Central memory CD8-positive, alpha-beta T cell (primary cell): ENCODE data around the gene CHTOP.

ENCODE experiments used
- ATAC-seq: fragments of 150-1000 bp; cut with Tn5 transposase; replicated peaks from 2 replicates; pipeline ENCODE4 v1.10.0; 2022; ENCODE audit warnings: mild to moderate bottlenecking, moderate FRiP score, moderate number of reproducible peaks; ENCODE audit not compliant: poor library complexity, severe bottlenecking; ENCODE audit errors: extremely low read depth
- DNase-seq, 2 donors: peaks; one replicate each; pipeline ENCODE4 v3.0.0; 2021; ENCODE audit warnings: low spot score in 2 of 2
- H3K27ac Mint-ChIP-seq: one replicate; pipeline ENCODE4 v1.8.0; 2022; ENCODE audit warnings: low read depth, mild to moderate bottlenecking, moderate library complexity, mixed read lengths
- H3K27me3 Mint-ChIP-seq: one replicate; pipeline ENCODE4 v1.8.0; 2022; ENCODE audit warnings: mixed read lengths
- H3K36me3 Mint-ChIP-seq: one replicate; pipeline ENCODE4 v1.8.0; 2022; ENCODE audit warnings: mild to moderate bottlenecking, moderate library complexity, mixed read lengths; ENCODE audit not compliant: insufficient read depth
- H3K4me1 Mint-ChIP-seq: one replicate; pipeline ENCODE4 v1.8.0; 2022; ENCODE audit warnings: mixed read lengths
- H3K4me3 Mint-ChIP-seq: one replicate; pipeline ENCODE4 v1.8.0; 2022; ENCODE audit warnings: mild to moderate bottlenecking, moderate library complexity, mixed read lengths
- H3K9me3 Mint-ChIP-seq: one replicate; pipeline ENCODE4 v1.8.0; 2022; ENCODE audit warnings: mixed read lengths

The CHTOP gene

GRCh38 chr1:153607381-153607780 lies 26.5 kb upstream of the CHTOP start:
- no peaks in the 10 kb centered on the region for H3K9me3 Mint-ChIP-seq
- H3K27ac Mint-ChIP-seq, result no peak overlapping the region
- H3K36me3 Mint-ChIP-seq, result peaks cover 3% of the 10 kb centered on the region
- H3K4me1 Mint-ChIP-seq, result no peaks in the 10 kb centered on the region
- no peaks in the 10 kb centered on the region for H3K27me3 Mint-ChIP-seq
- ATAC-seq (no peak), DNase-seq (no peak)
- no peak overlapping the region for H3K4me3 Mint-ChIP-seq

GRCh38 chr1:153608089-153608682 lies 25.7 kb upstream of the CHTOP start:
- no peak for ATAC-seq
- H3K27me3 Mint-ChIP-seq, result no peaks in the 10 kb centered on the region
- no peak overlapping the region for H3K4me3 Mint-ChIP-seq
- H3K4me1 Mint-ChIP-seq, result no peaks in the 10 kb centered on the region
- no peak overlapping the region for H3K27ac Mint-ChIP-seq
- H3K9me3 Mint-ChIP-seq, result no peaks in the 10 kb centered on the region
- no peak for DNase-seq
- H3K36me3 Mint-ChIP-seq, result peaks cover 3% of the 10 kb centered on the region

GRCh38 chr1:153608742-153609584 lies 24.9 kb upstream of the CHTOP start:
- Mint-ChIP-seq H3K9me3 (no peaks in the 10 kb centered on the region), H3K36me3 (peaks cover 5% of the 10 kb centered on the region), H3K4me1 (no peaks in the 10 kb centered on the region), H3K27ac (no peak overlapping the region), H3K4me3 (no peak overlapping the region), H3K27me3 (peaks cover 4% of the 10 kb centered on the region)
- ATAC-seq (no peak), DNase-seq (no peak)

- H3K4me3 Mint-ChIP-seq, result no peak overlapping the region
- peaks cover 5% of the 10 kb centered on the region for H3K36me3 Mint-ChIP-seq
- no peak for DNase-seq
- no peaks in the 10 kb centered on the region for H3K9me3 Mint-ChIP-seq
- no peaks in the 10 kb centered on the region for H3K4me1 Mint-ChIP-seq
- ATAC-seq, result no peak
- peaks cover 10% of the 10 kb centered on the region for H3K27me3 Mint-ChIP-seq
- no peak overlapping the region for H3K27ac Mint-ChIP-seq
Observed at GRCh38 chr1:153609585-153609907, 24.3 kb upstream of the CHTOP start.

GRCh38 chr1:153610334-153610733 lies 23.5 kb upstream of the CHTOP start:
- peaks cover 14% of the 10 kb centered on the region for H3K27me3 Mint-ChIP-seq
- ATAC-seq, result no peak
- peaks cover 5% of the 10 kb centered on the region for H3K36me3 Mint-ChIP-seq
- no peak overlapping the region for H3K27ac Mint-ChIP-seq
- no peaks in the 10 kb centered on the region for H3K9me3 Mint-ChIP-seq
- H3K4me3 Mint-ChIP-seq, result no peak overlapping the region
- H3K4me1 Mint-ChIP-seq, result no peaks in the 10 kb centered on the region
- DNase-seq, result no peak

- Mint-ChIP-seq H3K36me3 (peaks cover 5% of the 10 kb centered on the region), H3K4me1 (no peaks in the 10 kb centered on the region), H3K9me3 (no peaks in the 10 kb centered on the region), H3K27me3 (peaks cover 14% of the 10 kb centered on the region), H3K27ac (no peak overlapping the region), H3K4me3 (no peak overlapping the region)
- ATAC-seq (no peak), DNase-seq (no peak)
Observed at GRCh38 chr1:153610811-153611301, 23.0 kb upstream of the CHTOP start.

- ATAC-seq, result no peak
- Mint-ChIP-seq H3K4me1 (no peaks in the 10 kb centered on the region), H3K9me3 (no peaks in the 10 kb centered on the region), H3K36me3 (peaks cover 5% of the 10 kb centered on the region), H3K27me3 (peaks cover 14% of the 10 kb centered on the region), H3K4me3 (no peak overlapping the region), H3K27ac (no peak overlapping the region)
- DNase-seq, result no peak
Observed at GRCh38 chr1:153611356-153611755, 22.5 kb upstream of the CHTOP start.

GRCh38 chr1:153612111-153612754 lies 21.6 kb upstream of the CHTOP start:
- no peaks in the 10 kb centered on the region for H3K9me3 Mint-ChIP-seq
- H3K27ac Mint-ChIP-seq, result no peak overlapping the region
- peaks cover 5% of the 10 kb centered on the region for H3K36me3 Mint-ChIP-seq
- no peak overlapping the region for H3K4me3 Mint-ChIP-seq
- ATAC-seq (no peak), DNase-seq (no peak)
- H3K27me3 Mint-ChIP-seq, result peaks cover 14% of the 10 kb centered on the region
- H3K4me1 Mint-ChIP-seq, result no peaks in the 10 kb centered on the region

GRCh38 chr1:153612755-153613331 lies 21.0 kb upstream of the CHTOP start, which contains the start of gene S100A16:
TSS of gene S100A16 (minus strand) at chr1:153613137. CDS start at chr1:153608151, 4,986 bp downstream.
- peaks cover 14% of the 10 kb centered on the region for H3K27me3 Mint-ChIP-seq
- no peaks in the 10 kb centered on the region for H3K4me1 Mint-ChIP-seq
- H3K36me3 Mint-ChIP-seq, result peaks cover 5% of the 10 kb centered on the region
- ATAC-seq (no peak), DNase-seq (no peak)
- H3K27ac Mint-ChIP-seq, result no peak within 1 kb of the TSS
- H3K9me3 Mint-ChIP-seq, result no peaks in the 10 kb centered on the region
- no peak within 1 kb of the TSS for H3K4me3 Mint-ChIP-seq

- DNase-seq, result no peak
- no peak overlapping the region for H3K4me3 Mint-ChIP-seq
- ATAC-seq, result no peak
- no peak overlapping the region for H3K27ac Mint-ChIP-seq
- H3K27me3 Mint-ChIP-seq, result peaks cover 14% of the 10 kb centered on the region
- no peaks in the 10 kb centered on the region for H3K9me3 Mint-ChIP-seq
- H3K4me1 Mint-ChIP-seq, result no peaks in the 10 kb centered on the region
- H3K36me3 Mint-ChIP-seq, result peaks cover 5% of the 10 kb centered on the region
Observed at GRCh38 chr1:153613406-153613805, 20.5 kb upstream of the CHTOP start.

GRCh38 chr1:153614189-153614900 lies 19.5 kb upstream of the CHTOP start:
- no peaks in the 10 kb centered on the region for H3K9me3 Mint-ChIP-seq
- H3K4me3 Mint-ChIP-seq, result no peak overlapping the region
- H3K36me3 Mint-ChIP-seq, result peaks cover 5% of the 10 kb centered on the region
- no peak overlapping the region for H3K27ac Mint-ChIP-seq
- no peaks in the 10 kb centered on the region for H3K4me1 Mint-ChIP-seq
- ATAC-seq (no peak), DNase-seq (no peak)
- peaks cover 14% of the 10 kb centered on the region for H3K27me3 Mint-ChIP-seq

GRCh38 chr1:153614906-153615305 lies 19.0 kb upstream of the CHTOP start:
- Mint-ChIP-seq H3K27ac (no peak overlapping the region), H3K4me3 (no peak overlapping the region)

More at GRCh38 chr1:153614906-153615305, 19.0 kb upstream of the CHTOP start:
- Mint-ChIP-seq H3K27me3 (peaks cover 14% of the 10 kb centered on the region), H3K4me1 (no peaks in the 10 kb centered on the region), H3K9me3 (no peaks in the 10 kb centered on the region), H3K36me3 (peaks cover 5% of the 10 kb centered on the region)
- ATAC-seq, result no peak
- DNase-seq, result no peak
